ENCODE data around the gene RPF1. TPM values are rescaled to one million over a fixed set of nuclear protein-coding genes. Genes with fewer than 3 reads are reported as not detected.

Gene RPF1
- total RNA-seq, 1 experiment from 2014 or later: 43.1 TPM

DNA sequence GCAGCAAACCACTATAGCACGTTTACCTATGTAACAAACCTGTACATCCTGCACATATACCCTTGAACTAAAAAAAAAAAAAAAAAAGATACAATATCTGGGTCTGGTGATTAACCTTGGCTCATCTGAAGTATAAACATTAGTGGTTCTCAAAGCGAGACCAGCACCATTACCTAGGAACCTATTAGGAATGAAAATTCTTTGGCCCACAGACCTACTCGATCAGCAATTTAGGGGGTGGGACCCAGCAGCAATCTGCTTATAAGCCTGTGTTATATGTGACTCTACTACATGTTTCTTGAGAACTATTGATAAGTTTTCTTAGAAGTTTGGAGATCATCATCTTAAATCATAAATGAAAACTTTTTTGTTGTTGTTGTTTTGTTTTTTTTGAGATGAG is 17.4 kb downstream of the RPF1 start:
- Mint-ChIP-seq H3K4me3 (ENCODE audit: unreplicated experiment) (no peak overlapping the region), H3K27ac (ENCODE audit: low read depth, unreplicated experiment) (no peak overlapping the region), H3K4me1 (ENCODE audit: insufficient read depth, unreplicated experiment) (peaks cover 12% of the 10 kb centered on the region), H3K36me3 (ENCODE audit: insufficient read depth, unreplicated experiment) (peaks cover 74% of the 10 kb centered on the region), H3K9me3 (ENCODE audit: unreplicated experiment) (no peaks in the 10 kb centered on the region), H3K27me3 (ENCODE audit: insufficient read depth, unreplicated experiment) (no peaks in the 10 kb centered on the region)
- DNase-seq (ENCODE audit: unreplicated experiment): no peak
- CTCF ChIA-PET: interaction anchor here (0.7 to 1.4 kb wide), 2 partner anchors 17 to 107 kb away, joined by 3 to 4 read pairs; no protein-coding TSS in a partner anchor
- no peak for TF ChIP-seq CTCF (IDR thresholded peaks at IDR 0.05; ENCODE audit: unreplicated experiment)
- intact Hi-C loops (cut with micrococcal nuclease): no loop called here
- POLR2A ChIA-PET: interaction anchor here (0.6 to 5.0 kb wide), 3 partner anchors 8 to 30 kb away, joined by 3 to 33 read pairs (median 12); partner anchors contain the start of genes GNG5, RPF1 and SPATA1
- BruUV-seq (replicated peaks): no TSS peak

DNA sequence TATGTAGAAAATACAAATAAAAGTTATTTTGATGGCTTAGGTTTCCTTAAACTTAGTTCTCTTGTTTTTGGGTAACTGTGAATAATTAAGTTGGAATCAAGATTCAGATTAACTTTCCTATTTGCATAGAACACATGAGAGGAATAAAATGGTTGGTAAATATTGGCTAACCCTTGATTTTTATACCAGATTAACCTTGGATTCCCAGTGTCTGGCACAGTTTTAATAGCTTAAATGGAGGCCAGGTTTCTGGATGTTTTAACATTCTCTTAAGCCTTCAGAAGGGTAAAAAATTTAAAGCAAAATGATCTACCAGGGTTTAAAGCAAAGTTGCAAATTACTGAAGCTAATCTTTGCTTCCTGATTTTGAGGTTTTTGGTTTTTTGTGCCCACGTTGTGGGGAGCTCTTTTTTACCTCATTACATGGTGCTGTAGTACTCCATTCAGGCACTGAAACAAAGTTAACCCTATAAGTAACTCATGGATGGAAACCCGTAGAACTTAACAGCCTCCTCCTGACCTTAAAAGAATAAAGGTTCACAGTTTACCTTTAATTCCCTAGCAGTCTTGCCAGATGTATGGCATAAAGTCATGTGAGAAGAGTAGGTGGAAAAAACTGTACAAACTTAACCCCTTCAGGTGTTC is 18.7 kb downstream of the RPF1 start:
- Mint-ChIP-seq H3K27me3 (ENCODE audit: insufficient read depth, unreplicated experiment) (no peaks in the 10 kb centered on the region), H3K4me1 (ENCODE audit: insufficient read depth, unreplicated experiment) (peaks cover 15% of the 10 kb centered on the region), H3K36me3 (ENCODE audit: insufficient read depth, unreplicated experiment) (peaks cover 74% of the 10 kb centered on the region), H3K27ac (ENCODE audit: low read depth, unreplicated experiment) (no peak overlapping the region), H3K9me3 (ENCODE audit: unreplicated experiment) (no peaks in the 10 kb centered on the region), H3K4me3 (ENCODE audit: unreplicated experiment) (no peak overlapping the region)
- no TSS peak for BruUV-seq (replicated peaks)
- DNase-seq (ENCODE audit: unreplicated experiment): no peak
- no peak for TF ChIP-seq CTCF (IDR thresholded peaks at IDR 0.05; ENCODE audit: unreplicated experiment)
- CTCF ChIA-PET: no interaction called here
- POLR2A ChIA-PET: interaction anchor here (2.1 kb wide), 1 partner anchor 18 kb away, joined by 10 read pairs; the partner anchor contains the start of gene RPF1
- intact Hi-C loops (cut with micrococcal nuclease): no loop called here

GRCh38 chr1:84502927-84503326 is 23.9 kb downstream of the RPF1 start:
- no peak for TF ChIP-seq CTCF (IDR thresholded peaks at IDR 0.05; ENCODE audit: unreplicated experiment)
- peaks cover 53% of the 10 kb centered on the region for H3K36me3 Mint-ChIP-seq (ENCODE audit: insufficient read depth, unreplicated experiment)
- no peaks in the 10 kb centered on the region for H3K27me3 Mint-ChIP-seq (ENCODE audit: insufficient read depth, unreplicated experiment)
- H3K9me3 Mint-ChIP-seq (ENCODE audit: unreplicated experiment): no peaks in the 10 kb centered on the region
- peaks cover 33% of the 10 kb centered on the region for H3K4me1 Mint-ChIP-seq (ENCODE audit: insufficient read depth, unreplicated experiment)
- BruUV-seq (replicated peaks): no TSS peak
- CTCF ChIA-PET: interaction anchor here (0.6 to 2.2 kb wide), 7 partner anchors 12 to 251 kb away, joined by 3 to 10 read pairs (median 4); partner anchors contain the start of gene CTBS
- no peak overlapping the region for H3K4me3 Mint-ChIP-seq (ENCODE audit: unreplicated experiment)
- intact Hi-C loops (cut with micrococcal nuclease): no loop called here
- H3K27ac Mint-ChIP-seq (ENCODE audit: low read depth, unreplicated experiment): no peak overlapping the region
- POLR2A ChIA-PET: interaction anchor here (1.0 to 5.3 kb wide), 4 partner anchors 9 to 70 kb away, joined by 4 to 104 read pairs (median 62); partner anchors contain the start of genes CTBS and RPF1
- no peak for DNase-seq (ENCODE audit: unreplicated experiment)

DNA sequence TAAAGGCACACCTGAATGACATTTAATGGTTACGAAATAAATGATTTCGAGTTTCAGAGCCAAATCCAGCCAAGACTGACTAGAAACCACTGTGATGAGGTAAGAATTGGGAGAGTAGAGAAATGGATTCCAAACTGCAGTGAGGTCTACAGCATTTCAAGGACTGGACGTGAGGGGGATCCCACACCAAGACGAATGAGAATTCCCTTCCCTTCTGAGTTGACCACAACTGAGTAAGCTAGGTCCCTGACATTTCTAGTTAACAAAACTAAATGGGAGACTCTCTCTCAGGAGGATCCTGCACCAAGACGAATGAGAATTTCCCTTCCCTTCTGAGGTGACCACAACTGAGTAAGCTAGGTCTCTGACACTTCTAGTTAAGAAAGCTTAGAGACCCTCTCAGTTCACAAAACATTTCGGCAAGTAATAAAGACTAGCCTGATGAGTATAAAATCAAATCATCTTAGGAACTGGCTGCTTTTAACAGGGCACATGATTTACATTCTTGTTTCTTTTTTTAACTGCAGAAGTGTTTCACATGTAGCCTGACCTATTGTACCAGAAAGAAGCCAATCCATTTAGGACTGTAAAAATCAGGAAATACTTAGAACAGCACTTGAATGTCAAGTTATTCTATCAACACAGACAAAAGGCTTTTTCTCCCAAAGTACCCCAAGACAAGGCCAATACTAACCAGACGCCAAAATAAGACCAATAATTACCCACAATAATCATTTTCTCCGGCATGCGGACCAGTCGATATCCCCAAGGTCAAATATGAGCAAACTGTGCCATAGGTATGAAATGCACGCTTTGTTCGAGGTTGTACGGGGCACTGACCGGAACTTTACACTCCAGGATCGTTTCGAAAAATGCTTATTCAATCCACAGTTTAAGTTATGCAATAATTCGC is 25.8 kb downstream of the RPF1 start:
- ChIA-PET CTCF (interaction anchor here (0.6 to 2.2 kb wide), 8 partner anchors 24 to 168 kb away, joined by 3 to 10 read pairs (median 4); partner anchors contain the start of gene CTBS), POLR2A (interaction anchor here (0.7 to 5.3 kb wide), 21 partner anchors 11 to 755 kb away, joined by 3 to 104 read pairs (median 4); partner anchors contain the start of genes C1orf52, CTBS and RPF1)
- peak overlapping the region; percentile 94 for H3K27ac Mint-ChIP-seq (ENCODE audit: low read depth, unreplicated experiment)
- H3K27me3 Mint-ChIP-seq (ENCODE audit: insufficient read depth, unreplicated experiment): no peaks in the 10 kb centered on the region
- peaks cover 9% of the 10 kb centered on the region for H3K9me3 Mint-ChIP-seq (ENCODE audit: unreplicated experiment)
- peak overlapping the region; percentile 94 for H3K4me3 Mint-ChIP-seq (ENCODE audit: unreplicated experiment)
- TF ChIP-seq CTCF (IDR thresholded peaks at IDR 0.05; ENCODE audit: unreplicated experiment): no peak
- peaks cover 39% of the 10 kb centered on the region for H3K36me3 Mint-ChIP-seq (ENCODE audit: insufficient read depth, unreplicated experiment)
- H3K4me1 Mint-ChIP-seq (ENCODE audit: insufficient read depth, unreplicated experiment): peaks cover 33% of the 10 kb centered on the region
- TSS peak; percentile 37 for BruUV-seq (replicated peaks)
- DNase-seq (ENCODE audit: unreplicated experiment): peak; percentile 46
- intact Hi-C loops (cut with micrococcal nuclease): loop anchor here (1.0 kb wide), 1 partner anchor 248 kb away; no protein-coding TSS in a partner anchor

Data from MCF 10A (cell line).